B cell (primary cell): ENCODE data around the gene CMIP. TPM values are rescaled to one million over a fixed set of nuclear protein-coding genes. Genes with fewer than 3 reads are reported as not detected.

Source experiments
- ATAC-seq: fragments of 200-7000 bp; cut with Tn5 transposase; one replicate; pipeline ENCODE4 v1.10.0; 2021; ENCODE audit warnings: low read depth, mild to moderate bottlenecking, moderate number of reproducible peaks, moderate library complexity
- CTCF ChIA-PET: fragments of 350-600 bp; sonication (Branson Sonifier 250); formaldehyde crosslinking; loops from one replicate; lab custom pipeline; 2021; ENCODE audit warnings: antibody characterized with exemption, inconsistent platforms; lab: Charles Lee
- POLR2A ChIA-PET: fragments of 350-600 bp; sonication (Branson Sonifier 250); formaldehyde crosslinking; loops from one replicate; lab custom pipeline; 2021; ENCODE audit warnings: antibody characterized with exemption; lab: Charles Lee
- DNase-seq: peaks from one replicate; pipeline ENCODE4 v3.0.0; 2013
- H2AFZ ChIP-seq: 2 replicates; pipeline ENCODE4 v1.6.1; 2012; ENCODE audit warnings: mild to moderate bottlenecking, low read depth, low read length; ENCODE audit not compliant: insufficient read depth, poor library complexity, severe bottlenecking
- H3K27ac ChIP-seq, 2 donors: 1 replicate in 1 of 2; 2 replicates in 1 of 2; pipeline ENCODE4 v1.5.1; 2012 to 2013; ENCODE audit warnings: low read length in 2 of 2, mild to moderate bottlenecking in 2 of 2, moderate library complexity in 1 of 2
- H3K27me3 ChIP-seq, 4 experiments: fragments of 200-600 bp in 1 of 4; sonication (generic) in 1 of 4; replicated peaks in 1 of 4; 1 replicate in 2 of 4; 2 replicates in 2 of 4; pipeline versions ENCODE4 v1.6.1 to v1.7.0; 2013 to 2016; ENCODE audit warnings: low read length in 3 of 4, mild to moderate bottlenecking in 2 of 4, mixed read lengths in 1 of 4, moderate library complexity in 1 of 4; ENCODE audit not compliant: insufficient read depth in 4 of 4, control insufficient read depth in 3 of 4; ENCODE audit errors: control extremely low read depth in 1 of 4
- H3K36me3 ChIP-seq, 2 experiments: replicated peaks in 1 of 2; 1 replicate in 1 of 2; 2 replicates in 1 of 2; pipeline versions ENCODE4 v1.6.1 to v1.7.1; 2013; ENCODE audit warnings: low read length in 1 of 2; ENCODE audit not compliant: insufficient read depth in 2 of 2, control insufficient read depth in 1 of 2; ENCODE audit errors: control extremely low read depth in 1 of 2, extremely low read depth in 1 of 2
- H3K4me1 ChIP-seq, 2 donors: fragments of 200-600 bp in 1 of 2; sonication (generic) in 1 of 2; 1 replicate in 1 of 2; 2 replicates in 1 of 2; pipeline versions ENCODE4 v1.5.1 to v1.6.1; 2013 to 2017; ENCODE audit warnings: low read length in 2 of 2; ENCODE audit not compliant: control insufficient read depth in 2 of 2, insufficient read depth in 2 of 2
- H3K4me2 ChIP-seq: replicated peaks from 2 replicates; pipeline ENCODE3; 2012; ENCODE audit warnings: mild to moderate bottlenecking, low read depth, low read length; ENCODE audit not compliant: poor library complexity, severe bottlenecking
- H3K4me3 ChIP-seq, 5 experiments: fragments of 200-600 bp in 1 of 5; sonication (generic) in 1 of 5; 1 replicate in 3 of 5; 2 replicates in 2 of 5; pipeline versions ENCODE4 v1.5.1 to v1.7.0; 2011 to 2016; ENCODE audit warnings: low read length in 4 of 5, mild to moderate bottlenecking in 4 of 5, low read depth in 2 of 5, control low read depth in 1 of 5, moderate library complexity in 1 of 5; ENCODE audit not compliant: insufficient read depth in 1 of 5; ENCODE audit errors: control extremely low read depth in 1 of 5, extremely low read depth in 1 of 5
- H3K79me2 ChIP-seq: fragments of 200-600 bp; sonication (generic); one replicate; pipeline ENCODE4 v1.6.0; 2016; ENCODE audit warnings: low read length; ENCODE audit not compliant: control insufficient read depth, insufficient read depth
- H3K9ac ChIP-seq: fragments of 200-600 bp; sonication (generic); 2 replicates; pipeline ENCODE4 v1.6.1; 2017; ENCODE audit warnings: mild to moderate bottlenecking, low read length, moderate library complexity
- H3K9me3 ChIP-seq, 3 donors: one replicate each; pipeline versions ENCODE4 v1.6.1 to v1.7.1; 2013; ENCODE audit warnings: low read length in 2 of 3; ENCODE audit not compliant: control insufficient read depth in 2 of 3, insufficient read depth in 1 of 3; ENCODE audit errors: control extremely low read depth in 1 of 3
- H4K20me1 ChIP-seq: 2 replicates; pipeline ENCODE4 v1.6.0; 2012; ENCODE audit warnings: mild to moderate bottlenecking, low read length; ENCODE audit not compliant: insufficient read depth, control insufficient read depth, poor library complexity, severe bottlenecking
- H3K27ac Mint-ChIP-seq: one replicate; pipeline ENCODE4 v1.8.0; 2021; ENCODE audit warnings: mixed read lengths
- H3K27me3 Mint-ChIP-seq: one replicate; pipeline ENCODE4 v1.8.0; 2021; ENCODE audit warnings: mixed read lengths
- H3K4me1 Mint-ChIP-seq: one replicate; pipeline ENCODE4 v1.8.0; 2021; ENCODE audit warnings: mixed read lengths
- H3K4me3 Mint-ChIP-seq: one replicate; pipeline ENCODE4 v1.8.0; 2021; ENCODE audit warnings: mixed read lengths
- H3K9me3 Mint-ChIP-seq: one replicate; pipeline ENCODE4 v1.8.0; 2022; ENCODE audit warnings: mixed read lengths; ENCODE audit not compliant: insufficient read depth
- EZH2 ChIP-seq: IDR thresholded peaks from 2 replicates; pipeline ENCODE4 v1.6.1; 2012; ENCODE audit warnings: borderline replicate concordance, low read depth, mild to moderate bottlenecking, moderate library complexity, low read length; ENCODE audit not compliant: insufficient read depth, poor library complexity, severe bottlenecking
- WGBS: methylation state at CpG from one replicate; pipeline ENCODE4 v1.1.5; 2013; ENCODE audit warnings: missing lambda C conversion rate; ENCODE audit not compliant: insufficient coverage; 5-methylcytosine and 5-hydroxymethylcytosine counted together
- intact Hi-C: fragments of 100-400 bp; cut with micrococcal nuclease; formaldehyde crosslinking; loops from one replicate; pipeline ENCODE4 v1.10.0; 2022
- polyA plus RNA-seq: library from polyadenylated mRNA; depleted of rRNA; stranded (reverse); fragments of >200 nt; gene quantifications from 2 replicates; pipeline ENCODE4 v1.2.3, GENCODE V29; 2012
- total RNA-seq, 2 donors: library from RNA; stranded (reverse); fragments of 120-200 nt in 1 of 2; gene quantifications; 1 replicate in 1 of 2; 2 replicates in 1 of 2; pipeline versions ENCODE4 v1.2.3 to v1.2.4, GENCODE V29; 2013 to 2022
- TF ChIP-seq, protein P1 (sequence below): fragments of 200-600 bp; IDR thresholded peaks from one replicate; pipeline ENCODE4 v1.8.0; 2022; ENCODE audit warnings: antibody characterized with exemption, mild to moderate bottlenecking

CMIP gene
- total and polyA plus RNA-seq, 2 donors (not counting 1 experiment from before 2014, with no cell fraction given) = 27.1 to 155 TPM

- DNase-seq (no peak), ATAC-seq (no peak)
- no peaks in the 10 kb centered on the region for H3K27me3 Mint-ChIP-seq
- H3K27ac Mint-ChIP-seq = no peak overlapping the region
- no peak overlapping the region for H3K4me3 Mint-ChIP-seq
- peaks cover 0 to 4% (median 0%) of the 10 kb centered on the region in 3 donors for H3K9me3 ChIP-seq
- no peak overlapping the region for H3K4me2 ChIP-seq
- H3K27ac ChIP-seq = no peak overlapping the region
- ChIA-PET POLR2A (no interaction called here), CTCF (no interaction called here)
- no peak overlapping the region for H2AFZ ChIP-seq
- H3K79me2 ChIP-seq = peaks cover 94% of the 10 kb centered on the region
- intact Hi-C loops = no loop called here
- no peaks in the 10 kb centered on the region for H3K4me1 ChIP-seq
- no peaks in the 10 kb centered on the region for H3K27me3 ChIP-seq
- TF ChIP-seq, protein P1, sequence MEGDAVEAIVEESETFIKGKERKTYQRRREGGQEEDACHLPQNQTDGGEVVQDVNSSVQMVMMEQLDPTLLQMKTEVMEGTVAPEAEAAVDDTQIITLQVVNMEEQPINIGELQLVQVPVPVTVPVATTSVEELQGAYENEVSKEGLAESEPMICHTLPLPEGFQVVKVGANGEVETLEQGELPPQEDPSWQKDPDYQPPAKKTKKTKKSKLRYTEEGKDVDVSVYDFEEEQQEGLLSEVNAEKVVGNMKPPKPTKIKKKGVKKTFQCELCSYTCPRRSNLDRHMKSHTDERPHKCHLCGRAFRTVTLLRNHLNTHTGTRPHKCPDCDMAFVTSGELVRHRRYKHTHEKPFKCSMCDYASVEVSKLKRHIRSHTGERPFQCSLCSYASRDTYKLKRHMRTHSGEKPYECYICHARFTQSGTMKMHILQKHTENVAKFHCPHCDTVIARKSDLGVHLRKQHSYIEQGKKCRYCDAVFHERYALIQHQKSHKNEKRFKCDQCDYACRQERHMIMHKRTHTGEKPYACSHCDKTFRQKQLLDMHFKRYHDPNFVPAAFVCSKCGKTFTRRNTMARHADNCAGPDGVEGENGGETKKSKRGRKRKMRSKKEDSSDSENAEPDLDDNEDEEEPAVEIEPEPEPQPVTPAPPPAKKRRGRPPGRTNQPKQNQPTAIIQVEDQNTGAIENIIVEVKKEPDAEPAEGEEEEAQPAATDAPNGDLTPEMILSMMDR = no peak
- no peak for TF ChIP-seq EZH2
- no peak overlapping the region for H3K9ac ChIP-seq
- peaks cover 38% of the 10 kb centered on the region for H3K4me1 Mint-ChIP-seq
- H3K9me3 Mint-ChIP-seq = no peaks in the 10 kb centered on the region
- H3K4me3 ChIP-seq = no peak overlapping the region
- H4K20me1 ChIP-seq = peaks cover 61% of the 10 kb centered on the region
- 83% methylated on average over 8 of the region's 13 CpGs for WGBS
- peaks cover 4 to 14% of the 10 kb centered on the region in 2 experiments for H3K36me3 ChIP-seq
Measured at GRCh38 chr16:81634380-81635062, 189.9 kb downstream of the CMIP start.
